GM19043 (cell line): ENCODE data around the gene OXCT2.
"Not testable (repeated sequence)": the region's sequence is repeated elsewhere in the genome, so short reads cannot be mapped to it uniquely, and the experiment has no call there.

Experiments used
- ATAC-seq: cut with Tn5 transposase; IDR thresholded peaks from one replicate; pipeline ENCODE4 v1.9.1; 2021; ENCODE audit warnings: low read depth; ENCODE audit not compliant: unreplicated experiment

Gene OXCT2

GRCh38 chr1:39764512-39764911 is 6.6 kb downstream of the OXCT2 start:
- ATAC-seq: not testable (repeated sequence)

DNA sequence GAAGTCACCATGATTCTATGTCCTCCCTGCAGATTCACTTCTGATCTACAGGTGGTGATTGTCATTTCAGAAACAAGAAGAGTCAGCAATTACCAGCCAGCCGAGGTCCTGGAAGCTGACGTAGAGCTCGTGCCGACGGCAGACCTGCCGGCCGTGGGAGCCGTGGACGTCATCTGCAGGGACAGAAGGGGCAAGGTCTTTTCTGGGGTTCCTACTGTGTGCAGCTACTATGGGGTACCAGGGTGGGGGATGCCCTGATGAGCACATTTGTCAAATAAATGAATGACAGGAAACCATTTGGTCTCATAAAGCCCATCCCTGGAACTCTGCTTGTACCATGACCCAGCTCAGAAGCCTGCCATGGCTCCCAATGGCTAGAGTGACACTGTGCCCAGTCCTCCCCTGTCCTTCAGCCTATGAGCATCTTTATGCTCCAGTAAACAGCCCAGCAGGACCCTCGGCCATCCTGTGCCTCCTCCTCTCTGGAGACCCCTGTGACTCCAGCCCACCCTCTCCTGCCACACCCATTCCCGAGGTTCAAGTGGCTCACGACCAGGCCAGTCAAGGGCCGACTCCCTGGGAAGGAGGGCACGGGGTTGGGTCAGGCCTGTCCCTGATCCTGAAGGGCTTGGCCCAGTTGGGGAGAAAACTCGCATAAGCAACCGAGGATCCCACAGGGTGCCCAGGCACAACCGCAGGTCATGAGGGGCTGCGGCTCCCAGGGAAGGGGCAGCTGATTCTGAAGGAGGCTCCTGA is 7.4 kb downstream of the OXCT2 start:
- ATAC-seq: not testable (repeated sequence)

GRCh38 chr1:39762550-39763540 is 8.3 kb downstream of the OXCT2 start:
- no peak for ATAC-seq

DNA sequence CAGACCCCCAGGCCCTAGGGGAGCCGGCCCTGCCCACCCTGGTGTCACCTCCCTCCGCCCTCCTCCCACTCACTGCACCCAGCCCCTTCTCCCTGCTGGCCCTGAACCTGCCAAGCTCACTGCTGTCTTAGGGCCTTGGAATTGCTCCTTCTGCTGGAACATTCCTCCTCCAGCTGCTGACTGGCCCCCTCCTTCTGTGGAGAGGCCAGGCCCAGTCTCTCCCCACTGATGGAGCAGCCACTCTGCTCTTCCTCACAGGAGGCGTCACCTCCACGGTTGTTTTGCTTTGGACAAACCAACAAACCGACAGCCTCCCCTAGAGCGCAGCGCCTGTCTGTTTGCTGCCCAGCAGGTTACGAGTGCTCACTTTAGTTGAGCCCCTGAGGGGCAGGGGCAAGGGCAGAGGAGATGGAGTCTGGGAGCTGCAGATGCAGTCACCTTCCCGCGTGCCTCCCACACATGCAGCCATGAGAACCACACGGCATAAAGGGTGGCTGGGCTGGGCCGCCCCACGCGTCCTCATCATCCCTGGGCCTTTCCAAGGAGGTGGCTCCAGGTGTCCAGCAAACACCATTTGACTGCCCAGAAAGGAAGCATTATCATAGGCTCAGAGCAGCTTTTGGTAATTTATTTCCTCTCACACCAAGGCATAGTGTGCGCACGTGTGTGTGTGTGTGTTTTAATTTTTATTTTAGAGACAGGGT is 9.4 kb downstream of the OXCT2 start:
- ATAC-seq: no peak

- ATAC-seq: no peak
Measured at GRCh38 chr1:39761016-39761415, 10.1 kb downstream of the OXCT2 start.

DNA sequence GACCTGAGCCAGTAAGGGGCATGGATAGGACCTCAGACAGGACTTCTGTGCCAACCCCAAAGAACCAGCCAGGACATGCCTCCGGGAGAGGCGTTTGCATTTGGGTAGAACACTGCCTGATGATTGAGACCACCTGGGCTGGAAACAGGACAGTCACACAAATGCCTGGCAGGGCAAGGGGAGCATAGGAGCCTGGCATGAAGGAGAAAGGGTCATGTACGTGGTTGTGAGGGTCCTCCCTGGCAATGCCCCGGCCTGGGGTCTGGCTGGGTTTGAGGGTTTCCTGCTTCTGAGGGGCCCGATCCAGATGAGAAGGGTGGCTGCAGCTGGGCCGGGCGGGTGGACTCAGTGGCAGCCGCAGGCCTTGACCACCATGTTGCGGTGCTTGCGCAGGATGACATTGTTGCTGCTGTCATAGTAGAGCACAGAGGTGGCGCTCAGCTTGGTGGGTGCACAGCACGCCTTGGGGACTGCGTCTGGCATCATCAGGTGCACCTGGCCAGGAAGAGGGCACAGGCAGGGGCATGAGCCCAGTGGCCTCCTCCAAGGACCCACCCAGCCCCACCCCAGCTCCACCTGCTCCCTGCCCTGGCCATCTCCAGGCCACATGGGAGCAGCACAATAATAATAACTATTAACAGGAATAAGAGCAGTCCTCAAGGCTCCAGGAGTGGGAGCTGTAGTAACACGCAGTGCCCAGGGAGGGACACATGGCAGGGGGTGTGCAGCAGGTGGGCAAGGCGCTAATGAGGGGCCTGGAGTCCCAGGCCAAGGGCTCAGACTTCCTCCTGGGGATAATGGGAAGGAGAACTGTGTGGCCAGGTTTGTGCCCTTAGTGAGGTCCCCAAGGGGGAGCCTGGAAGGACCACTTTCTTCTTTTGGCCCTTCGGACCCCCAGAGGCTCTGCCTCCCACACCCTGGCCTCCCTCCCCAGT is 10.8 kb downstream of the OXCT2 start:
- no peak for ATAC-seq

- no peak for ATAC-seq
Measured at GRCh38 chr1:39759436-39759726, 11.8 kb downstream of the OXCT2 start.

GRCh38 chr1:39758556-39759435 is 12.4 kb downstream of the OXCT2 start:
- no peak for ATAC-seq

- ATAC-seq: no peak
Measured at GRCh38 chr1:39757501-39757900, 13.6 kb downstream of the OXCT2 start.

DNA sequence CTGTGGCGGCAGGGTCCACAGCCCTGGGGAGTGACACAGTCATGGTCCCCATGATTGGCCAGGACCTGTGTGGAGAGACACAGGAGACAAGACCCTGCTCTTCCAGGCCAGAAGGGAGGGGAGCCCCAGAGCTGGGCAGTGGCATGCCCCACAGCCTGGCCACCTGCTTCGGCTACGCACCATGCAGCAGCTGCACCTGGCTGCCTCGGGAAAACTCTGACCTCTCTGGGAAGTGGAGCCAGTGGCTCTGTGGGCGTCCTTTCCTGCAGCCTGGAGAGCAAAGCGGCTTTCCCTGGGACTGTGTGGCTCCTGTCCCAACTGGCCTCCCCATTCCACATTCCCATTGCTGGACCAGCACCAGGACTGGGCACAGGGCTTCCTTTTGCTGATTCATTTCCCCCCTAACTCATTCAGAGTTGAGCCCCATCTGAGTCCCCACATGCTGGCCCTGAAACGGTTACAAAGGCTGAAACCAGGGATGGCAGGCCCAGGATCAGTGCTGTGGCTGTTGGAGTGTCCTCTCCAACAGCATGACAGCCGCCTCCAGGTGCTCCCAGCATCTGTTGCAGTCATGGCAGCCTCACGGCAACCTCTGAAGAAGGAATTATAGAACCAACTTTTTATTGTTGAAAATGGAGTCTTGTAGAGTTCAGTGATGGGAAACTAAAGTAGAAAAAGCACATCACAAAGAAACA is 15.0 kb downstream of the OXCT2 start:
- no peak for ATAC-seq

DNA sequence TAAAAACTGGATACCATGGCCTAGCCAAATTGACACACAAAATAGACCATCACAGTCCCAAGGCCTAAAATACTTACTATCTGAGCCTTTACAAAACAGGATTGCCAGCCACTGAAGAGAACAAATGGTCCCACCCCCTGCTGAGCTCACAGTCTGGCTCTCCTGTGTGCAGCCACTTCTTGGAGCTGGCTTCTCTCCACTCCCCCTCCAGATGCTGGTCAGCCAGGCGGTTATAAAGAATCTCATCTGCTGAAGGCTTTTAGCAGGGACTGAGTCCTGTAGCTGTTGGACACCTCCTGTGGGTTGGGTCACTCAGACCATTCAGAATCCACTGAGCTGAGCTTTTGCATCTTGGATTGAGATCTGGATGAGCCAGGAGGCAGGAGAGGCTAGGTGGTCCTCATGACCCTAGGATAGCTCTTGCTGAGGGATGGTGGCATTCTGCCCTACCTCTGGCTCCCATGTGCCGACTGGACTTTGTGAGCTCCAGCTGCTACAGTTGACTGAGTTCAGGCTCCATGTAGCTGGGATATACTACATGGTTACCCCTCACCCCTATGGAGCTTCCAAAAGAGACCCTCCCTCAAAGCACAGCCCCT is 16.1 kb downstream of the OXCT2 start:
- ATAC-seq: no peak

- ATAC-seq: no peak
Measured at GRCh38 chr1:39754026-39754570, 17.1 kb downstream of the OXCT2 start.

DNA sequence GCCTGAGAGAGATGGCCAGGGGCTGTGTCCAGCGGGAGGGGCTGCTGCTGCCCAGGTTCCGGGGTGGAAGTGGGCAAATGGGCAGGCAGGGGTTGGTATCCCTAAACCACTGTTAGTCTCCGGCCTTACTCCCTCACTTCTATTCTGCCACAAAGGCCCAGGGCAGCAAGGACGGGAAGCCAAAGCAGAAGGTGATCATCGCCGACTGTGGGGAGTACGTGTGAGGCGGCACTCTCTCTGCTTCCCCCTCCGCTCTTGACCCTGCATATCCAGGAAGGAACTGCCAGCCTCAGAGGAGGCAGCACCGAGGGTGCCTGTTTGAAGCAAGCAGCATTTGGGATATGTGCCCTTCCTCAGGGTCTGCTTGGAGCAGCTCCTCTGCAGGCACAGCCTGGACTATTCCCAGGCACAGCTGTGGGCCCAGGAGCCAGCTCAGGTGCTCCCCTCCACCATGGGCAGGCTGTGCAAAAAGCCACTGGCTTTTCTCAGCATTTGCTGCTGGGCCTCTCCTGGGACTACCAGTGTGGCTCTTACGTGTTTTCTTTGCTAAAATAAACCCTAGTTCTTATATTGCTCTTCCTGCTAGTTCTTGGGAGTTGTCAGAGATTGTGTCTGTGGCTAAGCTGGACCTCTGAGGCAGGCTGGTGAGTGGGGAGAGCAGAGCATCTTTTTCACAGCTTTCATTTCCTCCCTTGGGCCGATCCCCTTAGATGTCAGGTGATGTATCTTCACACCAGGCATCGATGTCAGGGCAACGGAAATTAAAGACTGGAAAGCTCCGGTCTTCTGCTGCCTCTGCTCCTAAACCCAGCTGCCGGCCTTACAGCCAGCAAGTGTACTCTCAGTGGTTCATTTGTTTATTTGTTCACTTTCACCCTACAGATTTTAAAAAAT is 17.8 kb downstream of the OXCT2 start:
- no peak for ATAC-seq

DNA sequence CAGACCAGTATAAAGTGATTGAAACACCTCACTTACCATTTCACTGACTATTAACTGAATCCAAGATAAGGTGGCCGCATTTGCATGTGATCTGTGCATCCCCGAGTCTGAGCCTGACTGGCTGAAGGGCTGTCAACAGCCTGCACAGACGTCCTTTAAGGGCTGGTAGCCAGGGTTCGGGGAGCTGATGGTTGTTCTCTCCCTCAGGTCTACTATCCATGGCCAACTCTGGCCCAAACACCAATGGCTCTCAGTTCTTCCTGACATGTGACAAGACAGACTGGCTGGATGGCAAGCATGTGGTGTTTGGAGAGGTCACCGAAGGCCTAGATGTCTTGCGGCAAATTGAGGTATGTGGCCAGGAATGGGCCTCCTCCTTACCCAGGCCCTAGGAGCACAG is 18.4 kb downstream of the OXCT2 start:
- ATAC-seq: no peak

DNA sequence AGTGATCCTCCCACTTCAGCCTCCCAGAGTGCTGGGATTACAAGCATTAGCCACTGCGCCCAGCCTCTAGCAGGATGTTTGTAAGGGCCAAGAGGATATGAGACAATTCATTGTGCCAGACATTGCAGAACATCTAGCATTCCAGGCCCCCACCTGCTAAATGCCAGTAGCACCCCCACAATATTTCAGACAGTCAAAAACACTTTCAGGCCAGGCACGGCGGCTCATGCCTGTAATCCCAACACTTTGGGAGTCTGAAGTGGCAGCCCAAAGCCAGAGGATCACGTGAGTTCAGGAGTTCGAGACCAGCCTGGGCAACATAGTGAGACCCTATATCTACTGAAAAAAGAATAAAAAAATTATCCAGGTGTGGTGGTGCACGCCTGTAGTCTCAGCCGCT is 19.6 kb downstream of the OXCT2 start:
- no peak for ATAC-seq

GRCh38 chr1:39745016-39745670 is 26.0 kb downstream of the OXCT2 start:
- no peak for ATAC-seq
